Colonic mucosa (tissue), 4 donors: ENCODE data around the gene PACS1. TPM values are rescaled to one million over a fixed set of nuclear protein-coding genes. Genes with fewer than 3 reads are reported as not detected.

Source experiments
- DNase-seq: peaks from one replicate; pipeline ENCODE4 v3.0.0-alpha.2; 2020
- H3K27ac ChIP-seq: fragments of 200-600 bp; one replicate; pipeline ENCODE4 v1.8.0; 2021
- H3K27me3 ChIP-seq: fragments of 200-600 bp; one replicate; pipeline ENCODE4 v1.8.0; 2021
- H3K36me3 ChIP-seq: fragments of 200-600 bp; one replicate; pipeline ENCODE4 v1.8.0; 2021
- H3K4me1 ChIP-seq: fragments of 200-600 bp; one replicate; pipeline ENCODE4 v1.8.0; 2021; ENCODE audit warnings: mild to moderate bottlenecking
- H3K4me3 ChIP-seq: fragments of 200-600 bp; one replicate; pipeline ENCODE4 v1.8.0; 2021
- H3K9ac ChIP-seq, 2 donors: one replicate each; pipeline ENCODE4 v1.7.0; 2013; ENCODE audit warnings: control low read depth in 2 of 2, low read depth in 2 of 2, low read length in 2 of 2
- H3K9me3 ChIP-seq: fragments of 200-600 bp; one replicate; pipeline ENCODE4 v1.8.0; 2021
- intact Hi-C: fragments of 100-400 bp; cut with DNase I; formaldehyde crosslinking; loops from one replicate; pipeline ENCODE4 v1.14.1; 2022
- total RNA-seq, 2 donors: library from RNA; stranded (reverse); fragmentation: NEBNext Ultra II Directional in 1 of 2; extraction: Animal tissue kit (Norgen Biotek cat#: 25700) in 1 of 2; gene quantifications; one replicate each; pipeline ENCODE4 v1.2.1, GENCODE V29; 2021
- TF ChIP-seq, protein P1 (sequence below): fragments of 200-600 bp; IDR thresholded peaks from one replicate; pipeline ENCODE4 v1.8.0; 2022; ENCODE audit warnings: antibody characterized with exemption, mild to moderate bottlenecking
- donor health status: healthy.
- donor health status: DM: no; HTN: no; CAD: no.
- donor health status: DM: no; HTN: no; CAD: no.

The PACS1 gene
- total RNA-seq, 2 donors from 2014 or later: 10.1 to 20.9 TPM

DNA sequence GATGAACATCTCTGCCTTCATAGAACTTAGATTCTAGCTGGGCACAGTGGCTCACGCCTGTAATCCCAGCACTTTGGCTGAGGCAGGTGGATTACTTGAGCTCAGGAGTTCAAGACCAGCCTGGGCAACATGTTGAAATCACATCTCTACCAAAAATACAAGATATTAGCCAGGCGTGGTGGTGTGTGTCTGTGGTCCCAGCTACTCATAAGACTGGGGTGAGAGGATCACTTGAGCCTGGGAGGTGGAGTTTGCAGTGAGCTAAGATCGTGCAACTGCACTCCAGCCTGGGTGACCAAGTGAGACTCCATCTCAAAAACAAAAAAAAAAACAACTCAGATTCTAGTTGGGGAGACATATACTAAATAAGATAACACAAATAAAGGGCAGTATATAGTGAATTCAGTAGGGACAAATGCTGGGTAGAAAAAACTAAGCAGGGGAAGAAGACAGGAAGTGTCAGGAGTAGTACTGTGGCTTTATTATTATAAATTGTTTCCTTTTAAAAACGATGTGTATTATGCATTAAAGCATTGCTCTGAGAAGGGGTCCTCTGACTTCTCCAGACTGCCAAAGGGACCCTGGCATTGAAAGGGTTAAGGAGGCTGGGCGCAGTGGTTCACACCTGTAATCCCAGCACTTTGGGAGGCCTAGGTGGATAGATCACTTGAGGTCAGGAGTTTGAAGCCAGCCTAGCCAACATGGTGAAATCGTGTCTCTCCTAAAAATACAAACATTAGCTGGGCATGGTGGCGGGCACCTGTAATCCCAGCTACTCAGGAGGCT is 46.7 kb downstream of the PACS1 start:
- no peaks in the 10 kb centered on the region for H3K36me3 ChIP-seq
- H3K27me3 ChIP-seq: no peaks in the 10 kb centered on the region
- peaks cover 18% of the 10 kb centered on the region for H3K4me1 ChIP-seq
- H3K9me3 ChIP-seq: no peaks in the 10 kb centered on the region
- no peak overlapping the region for H3K27ac ChIP-seq
- intact Hi-C loops: no loop called here
- no peak for DNase-seq
- TF ChIP-seq, protein P1, sequence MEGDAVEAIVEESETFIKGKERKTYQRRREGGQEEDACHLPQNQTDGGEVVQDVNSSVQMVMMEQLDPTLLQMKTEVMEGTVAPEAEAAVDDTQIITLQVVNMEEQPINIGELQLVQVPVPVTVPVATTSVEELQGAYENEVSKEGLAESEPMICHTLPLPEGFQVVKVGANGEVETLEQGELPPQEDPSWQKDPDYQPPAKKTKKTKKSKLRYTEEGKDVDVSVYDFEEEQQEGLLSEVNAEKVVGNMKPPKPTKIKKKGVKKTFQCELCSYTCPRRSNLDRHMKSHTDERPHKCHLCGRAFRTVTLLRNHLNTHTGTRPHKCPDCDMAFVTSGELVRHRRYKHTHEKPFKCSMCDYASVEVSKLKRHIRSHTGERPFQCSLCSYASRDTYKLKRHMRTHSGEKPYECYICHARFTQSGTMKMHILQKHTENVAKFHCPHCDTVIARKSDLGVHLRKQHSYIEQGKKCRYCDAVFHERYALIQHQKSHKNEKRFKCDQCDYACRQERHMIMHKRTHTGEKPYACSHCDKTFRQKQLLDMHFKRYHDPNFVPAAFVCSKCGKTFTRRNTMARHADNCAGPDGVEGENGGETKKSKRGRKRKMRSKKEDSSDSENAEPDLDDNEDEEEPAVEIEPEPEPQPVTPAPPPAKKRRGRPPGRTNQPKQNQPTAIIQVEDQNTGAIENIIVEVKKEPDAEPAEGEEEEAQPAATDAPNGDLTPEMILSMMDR: no peak
- H3K4me3 ChIP-seq: no peak overlapping the region
- no peak overlapping the region for H3K9ac ChIP-seq

- H3K9me3 ChIP-seq: no peaks in the 10 kb centered on the region
- no peaks in the 10 kb centered on the region for H3K27me3 ChIP-seq
- H3K36me3 ChIP-seq: no peaks in the 10 kb centered on the region
- no peaks in the 10 kb centered on the region for H3K4me1 ChIP-seq
- TF ChIP-seq, protein P1: no peak
- no peak for DNase-seq
- H3K27ac ChIP-seq: no peak overlapping the region
- no peak overlapping the region for H3K9ac ChIP-seq
- no peak overlapping the region for H3K4me3 ChIP-seq
- intact Hi-C loops: no loop called here
These were observed 48.8 kb downstream of the PACS1 start for GRCh38 chr11:66118847-66119246.

GRCh38 chr11:66119348-66120133 is 49.5 kb downstream of the PACS1 start:
- Histone ChIP-seq H3K4me1 (no peaks in the 10 kb centered on the region), H3K36me3 (no peaks in the 10 kb centered on the region), H3K4me3 (no peak overlapping the region), H3K9ac (no peak overlapping the region), H3K27me3 (no peaks in the 10 kb centered on the region), H3K9me3 (no peaks in the 10 kb centered on the region), H3K27ac (no peak overlapping the region)
- intact Hi-C loops: no loop called here
- TF ChIP-seq, protein P1: no peak
- no peak for DNase-seq

- no peak overlapping the region for H3K4me3 ChIP-seq
- peaks cover 3% of the 10 kb centered on the region for H3K4me1 ChIP-seq
- no peaks in the 10 kb centered on the region for H3K36me3 ChIP-seq
- H3K27ac ChIP-seq: no peak overlapping the region
- TF ChIP-seq, protein P1: no peak
- no peaks in the 10 kb centered on the region for H3K9me3 ChIP-seq
- no peaks in the 10 kb centered on the region for H3K27me3 ChIP-seq
- no peak overlapping the region for H3K9ac ChIP-seq
- no peak for DNase-seq
- intact Hi-C loops: no loop called here
These were observed 51.4 kb downstream of the PACS1 start for GRCh38 chr11:66121466-66121865.

DNA sequence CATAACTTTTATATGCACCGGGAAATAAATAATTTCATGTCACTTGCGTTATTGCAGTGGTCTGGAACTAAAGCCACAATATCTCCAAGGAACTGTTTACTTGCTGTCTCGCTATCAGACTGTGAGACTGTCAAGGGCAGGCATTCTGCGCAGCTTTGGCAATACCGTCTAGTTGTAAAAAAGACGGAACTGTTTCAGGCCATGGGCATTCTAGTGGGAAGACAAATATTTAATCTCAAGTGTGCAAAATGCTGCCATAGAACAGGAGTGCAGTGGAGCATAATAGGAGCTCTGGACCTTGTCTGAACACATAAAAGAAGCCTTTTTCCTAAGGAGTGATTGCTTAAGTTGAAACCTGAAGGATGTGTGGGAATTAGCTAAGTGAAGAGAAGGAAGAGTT is 53.8 kb downstream of the PACS1 start:
- DNase-seq: peak; percentile 34
- Histone ChIP-seq H3K4me1 (peaks cover 3% of the 10 kb centered on the region), H3K4me3 (no peak overlapping the region), H3K27ac (no peak overlapping the region), H3K27me3 (no peaks in the 10 kb centered on the region), H3K9ac (no peak overlapping the region), H3K9me3 (no peaks in the 10 kb centered on the region), H3K36me3 (no peaks in the 10 kb centered on the region)
- TF ChIP-seq, protein P1: no peak
- intact Hi-C loops: no loop called here
